ENCODE results near the gene NAA25. TPM values are rescaled to one million over a fixed set of nuclear protein-coding genes. Genes with fewer than 3 reads are reported as not detected.

Gene NAA25
- polyA plus RNA-seq, 1 donor from 2014 or later: 30.7 TPM

GRCh38 chr12:112151766-112152541 lies 43.4 kb upstream of the NAA25 start:
- Histone ChIP-seq H3K4me2 (ENCODE audit: low read length) (no peak overlapping the region), H3K9me3 (ENCODE audit: low read length) (no peaks in the 10 kb centered on the region), H4K20me1 (ENCODE audit: insufficient read depth) (no peaks in the 10 kb centered on the region), H3K27me3 (ENCODE audit: insufficient read depth, low read depth, low read length) (no peaks in the 10 kb centered on the region), H3K27ac (ENCODE audit: low read length) (no peak overlapping the region), H3K9ac (ENCODE audit: low read length) (no peak overlapping the region), H3K9me2 (ENCODE audit: insufficient read depth, low read length) (no peaks in the 10 kb centered on the region), H2AFZ (ENCODE audit: low read depth, low read length) (no peak overlapping the region), H3K79me2 (replicated peaks; ENCODE audit: insufficient read depth, low read length) (no peaks in the 10 kb centered on the region), H3K36me3 (ENCODE audit: insufficient read depth, low read length) (peaks cover 4% of the 10 kb centered on the region), H3F3A (ENCODE audit: insufficient read depth, low read length, poor library complexity, severe bottlenecking) (no peaks in the 10 kb centered on the region), H3K4me3 (ENCODE audit: low read length) (no peak overlapping the region)
- TF ChIP-seq POLR2AphosphoS5 (IDR thresholded peaks at IDR 0.05) (no peak), MXI1 (conservative IDR thresholded peaks at IDR 0.05; ENCODE audit: poor library complexity, severe bottlenecking) (no peak), TAF1 (IDR thresholded peaks at IDR 0.05; ENCODE audit: low read depth) (no peak), RAD21 (conservative IDR thresholded peaks at IDR 0.05) (no peak), EP300 (conservative IDR thresholded peaks at IDR 0.05; ENCODE audit: poor library complexity, severe bottlenecking) (no peak), SMC3 (conservative IDR thresholded peaks at IDR 0.05; ENCODE audit: poor library complexity) (no peak), REST (IDR thresholded peaks at IDR 0.05; ENCODE audit: borderline replicate concordance) (no peak), CTCF (IDR thresholded peaks at IDR 0.05; ENCODE audit: poor library complexity, severe bottlenecking) (no peak), EZH2 (IDR thresholded peaks at IDR 0.05; ENCODE audit: borderline replicate concordance, insufficient read depth, low read length, poor library complexity, severe bottlenecking) (no peak)

GRCh38 chr12:112149596-112149995 lies 41.0 kb upstream of the NAA25 start:
- peaks cover 7% of the 10 kb centered on the region for H3K36me3 ChIP-seq (ENCODE audit: insufficient read depth, low read length)
- no peak overlapping the region for H3K4me2 ChIP-seq (ENCODE audit: low read length)
- H3K9me2 ChIP-seq (ENCODE audit: insufficient read depth, low read length): no peaks in the 10 kb centered on the region
- H2AFZ ChIP-seq (ENCODE audit: low read depth, low read length): no peak overlapping the region
- H3K4me3 ChIP-seq (ENCODE audit: low read length): no peak overlapping the region
- TF ChIP-seq REST (IDR thresholded peaks at IDR 0.05; ENCODE audit: borderline replicate concordance) (no peak), TAF1 (IDR thresholded peaks at IDR 0.05; ENCODE audit: low read depth) (no peak), CTCF (IDR thresholded peaks at IDR 0.05; ENCODE audit: poor library complexity, severe bottlenecking) (no peak), EP300 (conservative IDR thresholded peaks at IDR 0.05; ENCODE audit: poor library complexity, severe bottlenecking) (no peak), SMC3 (conservative IDR thresholded peaks at IDR 0.05; ENCODE audit: poor library complexity) (no peak), POLR2AphosphoS5 (IDR thresholded peaks at IDR 0.05) (no peak), EZH2 (IDR thresholded peaks at IDR 0.05; ENCODE audit: borderline replicate concordance, insufficient read depth, low read length, poor library complexity, severe bottlenecking) (no peak), RAD21 (conservative IDR thresholded peaks at IDR 0.05) (no peak), MXI1 (conservative IDR thresholded peaks at IDR 0.05; ENCODE audit: poor library complexity, severe bottlenecking) (no peak)
- no peaks in the 10 kb centered on the region for H3K27me3 ChIP-seq (ENCODE audit: insufficient read depth, low read depth, low read length)
- H3K79me2 ChIP-seq (replicated peaks; ENCODE audit: insufficient read depth, low read length): no peaks in the 10 kb centered on the region
- no peak overlapping the region for H3K27ac ChIP-seq (ENCODE audit: low read length)
- no peaks in the 10 kb centered on the region for H3F3A ChIP-seq (ENCODE audit: insufficient read depth, low read length, poor library complexity, severe bottlenecking)
- no peaks in the 10 kb centered on the region for H4K20me1 ChIP-seq (ENCODE audit: insufficient read depth)
- H3K9ac ChIP-seq (ENCODE audit: low read length): no peak overlapping the region
- no peaks in the 10 kb centered on the region for H3K9me3 ChIP-seq (ENCODE audit: low read length)
